GM12892 (cell line): ENCODE data around the gene PDXDC1.

ENCODE experiments used
- POLR2A ChIP-seq: IDR thresholded peaks from 2 replicates; pipeline ENCODE4 v1.6.1; 2011; ENCODE audit warnings: low read depth, low read length, control low read depth
- POLR2AphosphoS5 ChIP-seq: IDR thresholded peaks from 2 replicates; pipeline ENCODE4 v1.6.1; 2011; ENCODE audit warnings: low read depth, low read length, control low read depth
- TAF1 ChIP-seq: IDR thresholded peaks from 2 replicates; pipeline ENCODE4 v1.6.1; 2011; ENCODE audit warnings: low read depth, mild to moderate bottlenecking, control low read depth, low read length, borderline replicate concordance

- TF ChIP-seq POLR2AphosphoS5 (no peak), POLR2A (no peak), TAF1 (no peak)
These were observed 17.1 kb upstream of the PDXDC1 start for GRCh38 chr16:14957576-14958322.
